ENCODE data around the gene C10orf105. TPM values are rescaled to one million over a fixed set of nuclear protein-coding genes. Genes with fewer than 3 reads are reported as not detected.

The C10orf105 gene
- total RNA-seq, 1 donor from 2014 or later: 0.15 TPM

DNA sequence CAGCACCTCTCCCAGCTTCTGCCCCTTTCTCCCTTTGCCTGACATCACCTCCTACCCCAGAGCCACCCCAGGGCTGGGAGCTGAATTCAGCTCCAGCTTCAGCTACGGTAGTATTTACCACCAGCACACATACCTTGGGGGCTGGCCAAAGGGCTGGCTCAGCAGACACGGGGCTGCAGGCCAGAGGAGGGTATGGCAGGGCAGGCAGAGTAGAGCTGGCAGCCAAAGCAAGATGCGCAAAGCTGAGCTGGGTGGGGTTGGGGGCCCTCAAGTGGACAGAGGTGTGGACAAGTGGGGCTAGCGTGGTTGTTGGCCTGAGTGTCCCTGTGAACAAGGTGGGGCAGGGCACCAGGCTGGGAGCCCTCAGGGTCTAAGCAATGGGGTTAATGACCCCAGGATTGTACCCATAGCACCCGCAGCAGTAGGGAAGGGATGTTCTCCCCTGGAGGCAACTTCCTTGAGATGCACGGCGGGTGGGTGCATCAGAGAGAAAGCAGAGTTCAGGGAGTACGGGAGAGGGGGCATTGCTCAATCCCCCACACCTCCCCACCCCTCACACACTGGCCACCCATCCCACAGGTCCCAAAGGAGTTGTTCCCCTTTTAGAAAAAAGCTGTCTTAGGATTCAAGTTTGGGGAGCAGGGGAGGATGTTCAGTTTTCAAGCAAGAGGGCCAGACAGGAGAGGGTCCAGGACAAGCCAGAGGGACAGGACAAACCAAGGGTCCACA lies 45.8 kb upstream of the C10orf105 start:
- Mint-ChIP-seq H3K4me3 (ENCODE audit: unreplicated experiment) (no peak overlapping the region), H3K4me1 (ENCODE audit: unreplicated experiment) (peaks cover 79% of the 10 kb centered on the region), H3K9me3 (ENCODE audit: unreplicated experiment) (no peaks in the 10 kb centered on the region), H3K36me3 (ENCODE audit: low read depth, unreplicated experiment) (peaks cover 15% of the 10 kb centered on the region), H3K27me3 (ENCODE audit: unreplicated experiment) (peaks cover 6% of the 10 kb centered on the region), H3K27ac (ENCODE audit: unreplicated experiment) (peak overlapping the region; percentile 61)
- TF ChIP-seq, protein P1, sequence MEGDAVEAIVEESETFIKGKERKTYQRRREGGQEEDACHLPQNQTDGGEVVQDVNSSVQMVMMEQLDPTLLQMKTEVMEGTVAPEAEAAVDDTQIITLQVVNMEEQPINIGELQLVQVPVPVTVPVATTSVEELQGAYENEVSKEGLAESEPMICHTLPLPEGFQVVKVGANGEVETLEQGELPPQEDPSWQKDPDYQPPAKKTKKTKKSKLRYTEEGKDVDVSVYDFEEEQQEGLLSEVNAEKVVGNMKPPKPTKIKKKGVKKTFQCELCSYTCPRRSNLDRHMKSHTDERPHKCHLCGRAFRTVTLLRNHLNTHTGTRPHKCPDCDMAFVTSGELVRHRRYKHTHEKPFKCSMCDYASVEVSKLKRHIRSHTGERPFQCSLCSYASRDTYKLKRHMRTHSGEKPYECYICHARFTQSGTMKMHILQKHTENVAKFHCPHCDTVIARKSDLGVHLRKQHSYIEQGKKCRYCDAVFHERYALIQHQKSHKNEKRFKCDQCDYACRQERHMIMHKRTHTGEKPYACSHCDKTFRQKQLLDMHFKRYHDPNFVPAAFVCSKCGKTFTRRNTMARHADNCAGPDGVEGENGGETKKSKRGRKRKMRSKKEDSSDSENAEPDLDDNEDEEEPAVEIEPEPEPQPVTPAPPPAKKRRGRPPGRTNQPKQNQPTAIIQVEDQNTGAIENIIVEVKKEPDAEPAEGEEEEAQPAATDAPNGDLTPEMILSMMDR (IDR thresholded peaks at IDR 0.05; ENCODE audit: unreplicated experiment): no peak
- no peak for DNase-seq (ENCODE audit: low spot score)

DNA sequence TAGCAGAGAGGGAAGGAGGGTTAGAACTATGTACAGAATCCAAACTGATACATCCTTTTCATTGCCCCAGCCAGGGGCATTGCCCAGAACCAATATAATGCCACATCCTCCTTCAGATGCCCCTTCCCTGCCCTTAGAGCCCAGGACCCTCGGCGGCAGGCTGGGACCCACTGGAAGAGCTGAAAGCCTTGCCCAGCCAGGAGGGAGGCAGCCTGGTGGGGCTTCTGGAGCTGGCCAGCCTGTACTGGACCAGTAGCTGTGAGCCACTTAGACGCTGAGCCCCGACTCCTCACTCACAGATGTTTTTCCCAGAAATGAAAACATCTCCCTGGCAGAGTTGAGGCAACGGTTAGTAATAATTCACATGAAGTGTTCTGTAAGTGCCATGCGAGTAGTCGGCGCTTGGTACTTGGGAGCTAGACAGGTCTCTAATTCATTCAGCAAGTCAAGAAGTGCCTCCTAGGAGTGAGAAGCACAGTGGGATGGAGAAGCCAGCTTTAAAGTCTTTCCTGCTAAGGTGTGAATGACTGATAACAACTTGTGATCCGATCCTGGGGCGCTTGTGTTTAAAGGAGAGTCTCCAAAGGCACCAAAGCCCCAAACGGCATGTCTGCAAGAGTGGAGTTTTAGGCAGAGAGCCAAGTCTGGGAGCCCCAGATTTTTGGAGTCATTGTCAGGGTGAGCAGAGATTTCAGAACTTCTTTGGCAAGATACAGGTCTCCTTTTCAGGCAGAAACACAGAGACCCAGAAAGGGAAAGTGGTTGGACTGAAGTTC lies 44.0 kb upstream of the C10orf105 start:
- H3K27ac Mint-ChIP-seq (ENCODE audit: unreplicated experiment): peak overlapping the region; percentile 25
- TF ChIP-seq, protein P1 (IDR thresholded peaks at IDR 0.05; ENCODE audit: unreplicated experiment): no peak
- H3K4me1 Mint-ChIP-seq (ENCODE audit: unreplicated experiment): peaks cover 67% of the 10 kb centered on the region
- H3K4me3 Mint-ChIP-seq (ENCODE audit: unreplicated experiment): peak overlapping the region; percentile 69
- peaks cover 14% of the 10 kb centered on the region for H3K36me3 Mint-ChIP-seq (ENCODE audit: low read depth, unreplicated experiment)
- no peaks in the 10 kb centered on the region for H3K9me3 Mint-ChIP-seq (ENCODE audit: unreplicated experiment)
- peaks cover 9% of the 10 kb centered on the region for H3K27me3 Mint-ChIP-seq (ENCODE audit: unreplicated experiment)
- no peak for DNase-seq (ENCODE audit: low spot score)

DNA sequence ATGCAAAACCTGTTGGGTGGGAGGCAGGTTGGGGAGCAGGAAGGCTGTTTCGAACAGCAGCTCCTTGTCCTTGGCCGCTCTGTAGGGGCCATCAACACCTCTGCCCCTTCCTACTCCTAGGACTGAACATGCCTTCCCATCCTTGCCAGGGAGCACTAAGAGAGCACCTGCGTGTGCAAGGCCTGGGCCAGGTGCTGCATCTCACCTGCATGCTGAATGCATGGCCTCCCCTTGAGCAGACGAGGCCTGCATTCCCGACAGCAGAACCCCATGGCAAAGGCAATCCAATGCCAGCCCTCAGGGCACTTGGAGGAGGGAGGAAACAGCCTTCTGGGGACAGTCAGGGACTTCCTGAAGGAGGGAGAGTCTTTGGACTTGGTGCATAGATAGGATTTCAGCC lies 42.7 kb upstream of the C10orf105 start:
- no peak overlapping the region for H3K4me3 Mint-ChIP-seq (ENCODE audit: unreplicated experiment)
- H3K27ac Mint-ChIP-seq (ENCODE audit: unreplicated experiment): no peak overlapping the region
- H3K27me3 Mint-ChIP-seq (ENCODE audit: unreplicated experiment): peaks cover 9% of the 10 kb centered on the region
- TF ChIP-seq, protein P1 (IDR thresholded peaks at IDR 0.05; ENCODE audit: unreplicated experiment): no peak
- peaks cover 14% of the 10 kb centered on the region for H3K36me3 Mint-ChIP-seq (ENCODE audit: low read depth, unreplicated experiment)
- no peak for DNase-seq (ENCODE audit: low spot score)
- peaks cover 61% of the 10 kb centered on the region for H3K4me1 Mint-ChIP-seq (ENCODE audit: unreplicated experiment)
- no peaks in the 10 kb centered on the region for H3K9me3 Mint-ChIP-seq (ENCODE audit: unreplicated experiment)

DNA sequence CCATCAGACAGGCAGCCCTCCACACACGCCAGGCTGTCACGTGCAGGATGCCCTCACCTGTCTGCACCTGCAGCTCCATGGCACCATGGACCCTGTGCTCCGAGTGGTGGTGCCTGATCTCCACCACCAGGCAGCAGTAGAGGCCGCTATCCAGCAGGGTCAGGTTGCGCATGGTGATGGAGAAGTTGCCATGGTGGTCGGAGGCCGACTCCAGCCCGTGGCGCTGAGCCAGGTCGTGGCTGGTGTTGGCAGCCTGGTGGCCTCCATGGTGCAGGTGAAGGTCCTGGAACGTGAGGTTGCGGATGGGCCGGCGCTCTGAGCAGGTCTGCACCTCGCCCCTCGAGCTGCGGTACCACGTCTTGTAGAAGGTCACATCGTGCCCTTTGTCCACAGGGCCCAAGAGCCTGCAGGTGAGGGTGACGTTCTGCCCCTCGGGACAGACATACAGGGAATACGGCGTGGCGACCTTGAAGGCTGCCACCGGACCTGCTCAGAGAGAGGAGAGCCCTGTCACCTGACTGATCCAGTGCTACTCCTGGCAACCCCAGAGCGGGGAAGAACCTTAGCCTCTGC lies 42.0 kb upstream of the C10orf105 start:
- TF ChIP-seq, protein P1 (IDR thresholded peaks at IDR 0.05; ENCODE audit: unreplicated experiment): no peak
- no peak for DNase-seq (ENCODE audit: low spot score)
- H3K27me3 Mint-ChIP-seq (ENCODE audit: unreplicated experiment): peaks cover 9% of the 10 kb centered on the region
- peaks cover 14% of the 10 kb centered on the region for H3K36me3 Mint-ChIP-seq (ENCODE audit: low read depth, unreplicated experiment)
- H3K4me3 Mint-ChIP-seq (ENCODE audit: unreplicated experiment): no peak overlapping the region
- peaks cover 59% of the 10 kb centered on the region for H3K4me1 Mint-ChIP-seq (ENCODE audit: unreplicated experiment)
- peak overlapping the region; percentile 12 for H3K27ac Mint-ChIP-seq (ENCODE audit: unreplicated experiment)
- H3K9me3 Mint-ChIP-seq (ENCODE audit: unreplicated experiment): no peaks in the 10 kb centered on the region
